Testis (tissue), 3 donors: Measurements from ENCODE around the gene PITPNC1. TPM values are rescaled to one million over a fixed set of nuclear protein-coding genes. Genes with fewer than 3 reads are reported as not detected.

Experiments
- DNase-seq: peaks from one replicate; pipeline ENCODE4 v3.0.0-alpha.2; 2019
- H3K27ac ChIP-seq, 2 donors: fragments of 200-600 bp; sonication (generic); one replicate each; pipeline ENCODE4 v1.5.1; 2019
- H3K27me3 ChIP-seq: fragments of 200-600 bp; sonication (generic); one replicate; pipeline ENCODE4 v1.5.1; 2019
- H3K36me3 ChIP-seq: fragments of 200-600 bp; sonication (generic); one replicate; pipeline ENCODE4 v1.5.1; 2017; ENCODE audit warnings: low read depth; ENCODE audit errors: missing control alignments
- H3K4me1 ChIP-seq: fragments of 200-600 bp; sonication (generic); one replicate; pipeline ENCODE4 v1.5.1; 2019
- H3K4me3 ChIP-seq, 2 donors: fragments of 200-600 bp; sonication (generic); one replicate each; pipeline ENCODE4 v1.5.1; 2017 to 2019
- H3K9me3 ChIP-seq: fragments of 200-600 bp; sonication (generic); one replicate; pipeline ENCODE4 v1.5.1; 2017
- CTCF ChIP-seq, 3 experiments: fragments of 450-650 bp in 2 of 3; fragments of 200-600 bp in 1 of 3; sonication (generic) in 1 of 3; IDR thresholded peaks; one replicate each; pipeline ENCODE4 v1.5.1; 2016 to 2019; ENCODE audit warnings: antibody characterized with exemption in 3 of 3, mild to moderate bottlenecking in 2 of 3, moderate library complexity in 1 of 3
- POLR2A ChIP-seq: fragments of 450-650 bp; IDR thresholded peaks from one replicate; pipeline ENCODE4 v1.6.1; 2017; ENCODE audit warnings: antibody characterized with exemption, mild to moderate bottlenecking, moderate library complexity
- WGBS, 2 donors: methylation state at CpG; one replicate each; pipeline ENCODE4 v1.1.5; 2018; 5-methylcytosine and 5-hydroxymethylcytosine counted together
- intact Hi-C: fragments of 100-400 bp; cut with DNase I; formaldehyde crosslinking; loops from one replicate; pipeline ENCODE4 v1.15.1; 2023; ENCODE audit warnings: low total_unique reads
- polyA plus RNA-seq: library from polyadenylated mRNA; stranded (reverse); fragments of 350-450 nt; fragmentation: Illumina TruSeq; extraction: RNeasy Lipid Tissue Mini Kit (QIAGEN cat#74804); gene quantifications from one replicate; pipeline ENCODE4 v1.2.3, GENCODE V29; 2014; ENCODE audit warnings: low read depth, low replicate concordance; ENCODE audit not compliant: insufficient read depth
- total RNA-seq, 2 donors: library from RNA; depleted of rRNA; stranded (reverse); fragments of >200 nt; gene quantifications; one replicate each; pipeline ENCODE4 v1.2.3, GENCODE V29; 2016

Gene PITPNC1
- total and polyA plus RNA-seq, 3 donors from 2014 or later = 8.3 to 12.8 (median 12.2) TPM

- Histone ChIP-seq H3K27me3 (no peaks in the 10 kb centered on the region), H3K27ac (no peak overlapping the region), H3K4me3 (no peak overlapping the region), H3K9me3 (no peaks in the 10 kb centered on the region), H3K36me3 (no peaks in the 10 kb centered on the region), H3K4me1 (no peaks in the 10 kb centered on the region)
- intact Hi-C loops = no loop called here
- 94 to 96% methylated on average over 6 of the region's 6 CpGs for WGBS, 2 donors
- TF ChIP-seq POLR2A (no peak), CTCF (IDR thresholded peaks at IDR 0.05) (no peak)
- no peak for DNase-seq
Observed at GRCh38 chr17:67554634-67555033, 177.6 kb downstream of the PITPNC1 start.

GRCh38 chr17:67555855-67556254 lies 178.8 kb downstream of the PITPNC1 start:
- intact Hi-C loops = no loop called here
- H3K4me3 ChIP-seq = no peak overlapping the region
- no peaks in the 10 kb centered on the region for H3K36me3 ChIP-seq
- H3K27me3 ChIP-seq = no peaks in the 10 kb centered on the region
- no peak overlapping the region for H3K27ac ChIP-seq
- TF ChIP-seq CTCF (IDR thresholded peaks at IDR 0.05) = no peak
- TF ChIP-seq POLR2A = no peak
- no peaks in the 10 kb centered on the region for H3K9me3 ChIP-seq
- H3K4me1 ChIP-seq = no peaks in the 10 kb centered on the region
- DNase-seq = no peak
- WGBS, 2 donors = 71 to 100% methylated on average over 1 of the region's 1 CpG

- WGBS, 2 donors = 73 to 82% methylated on average over 11 of the region's 11 CpGs
- intact Hi-C loops = no loop called here
- Histone ChIP-seq H3K9me3 (no peaks in the 10 kb centered on the region), H3K4me3 (no peak overlapping the region), H3K27me3 (no peaks in the 10 kb centered on the region), H3K27ac (peak overlapping the region in 1 of 2 donors; percentile 45), H3K4me1 (no peaks in the 10 kb centered on the region), H3K36me3 (no peaks in the 10 kb centered on the region)
- TF ChIP-seq POLR2A = no peak
- TF ChIP-seq CTCF (IDR thresholded peaks at IDR 0.05) = no peak
- no peak for DNase-seq
Observed at GRCh38 chr17:67557052-67557845, 180.2 kb downstream of the PITPNC1 start.

GRCh38 chr17:67557921-67558320 lies 180.8 kb downstream of the PITPNC1 start:
- intact Hi-C loops = no loop called here
- no peak for DNase-seq
- no peaks in the 10 kb centered on the region for H3K36me3 ChIP-seq
- H3K4me3 ChIP-seq = no peak overlapping the region
- no peaks in the 10 kb centered on the region for H3K27me3 ChIP-seq
- H3K27ac ChIP-seq = peak overlapping the region in 1 of 2 donors; percentile 45
- H3K9me3 ChIP-seq = no peaks in the 10 kb centered on the region
- no peaks in the 10 kb centered on the region for H3K4me1 ChIP-seq
- TF ChIP-seq POLR2A (no peak), CTCF (IDR thresholded peaks at IDR 0.05) (no peak)
- WGBS, 2 donors = 45 to 49% methylated on average over 5 of the region's 5 CpGs
